GM10266 (cell line): Measurements from ENCODE around the gene ZDHHC24.
"Not testable (repeated sequence)": the region's sequence is repeated elsewhere in the genome, so short reads cannot be mapped to it uniquely, and the experiment has no call there.

Experiments
- DNase-seq: peaks from one replicate; pipeline ENCODE4 v3.0.0; 2012; ENCODE audit errors: extremely low spot score
- TF ChIP-seq, protein P1 (sequence below): IDR thresholded peaks from 2 replicates; pipeline ENCODE4 v1.5.1; 2012; ENCODE audit warnings: mild to moderate bottlenecking, low read depth; ENCODE audit not compliant: control insufficient read depth, insufficient read depth; ENCODE audit errors: missing control alignments

The ZDHHC24 gene

DNA sequence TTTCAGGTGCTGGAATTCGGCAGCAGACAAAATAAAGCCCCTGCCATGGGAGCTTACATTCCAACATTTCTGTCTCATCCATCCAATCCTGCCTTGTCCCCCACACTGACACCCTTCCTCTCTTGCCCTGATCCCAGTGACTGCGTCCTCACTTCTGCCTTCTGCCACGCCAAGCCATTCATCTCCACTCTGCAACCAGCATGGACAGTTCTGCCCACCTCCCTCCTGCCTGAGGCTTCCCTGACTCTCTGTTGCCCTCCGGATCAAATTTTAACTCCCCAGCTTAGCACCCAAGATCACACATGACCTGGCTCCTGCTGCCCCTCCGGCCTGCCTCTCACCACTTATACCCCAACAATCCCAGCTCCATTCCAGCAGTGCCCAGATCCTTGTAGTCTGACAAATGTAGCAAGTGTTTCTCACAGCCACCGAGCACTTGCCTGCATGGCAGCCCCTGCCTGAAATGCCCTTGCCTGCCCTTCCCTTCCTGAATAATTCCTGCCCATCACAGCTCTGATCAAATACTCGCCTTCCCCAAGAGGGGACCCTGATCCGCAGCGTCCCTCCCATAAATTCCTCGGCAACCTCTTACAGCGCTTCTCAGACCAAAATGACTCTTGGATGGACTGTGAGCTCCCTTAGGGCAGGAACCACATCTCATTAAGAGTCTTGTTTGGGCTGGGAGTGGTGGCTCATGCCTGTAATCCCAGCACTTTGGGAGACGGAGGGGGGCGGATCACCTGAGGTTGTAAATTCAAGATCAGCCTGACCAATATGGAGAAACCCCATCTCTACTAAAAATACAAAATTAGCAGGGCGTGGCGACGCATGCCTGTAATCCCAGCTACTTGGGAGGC is 3.2 kb upstream of the ZDHHC24 start:
- DNase-seq, result no peak
- TF ChIP-seq, protein P1, sequence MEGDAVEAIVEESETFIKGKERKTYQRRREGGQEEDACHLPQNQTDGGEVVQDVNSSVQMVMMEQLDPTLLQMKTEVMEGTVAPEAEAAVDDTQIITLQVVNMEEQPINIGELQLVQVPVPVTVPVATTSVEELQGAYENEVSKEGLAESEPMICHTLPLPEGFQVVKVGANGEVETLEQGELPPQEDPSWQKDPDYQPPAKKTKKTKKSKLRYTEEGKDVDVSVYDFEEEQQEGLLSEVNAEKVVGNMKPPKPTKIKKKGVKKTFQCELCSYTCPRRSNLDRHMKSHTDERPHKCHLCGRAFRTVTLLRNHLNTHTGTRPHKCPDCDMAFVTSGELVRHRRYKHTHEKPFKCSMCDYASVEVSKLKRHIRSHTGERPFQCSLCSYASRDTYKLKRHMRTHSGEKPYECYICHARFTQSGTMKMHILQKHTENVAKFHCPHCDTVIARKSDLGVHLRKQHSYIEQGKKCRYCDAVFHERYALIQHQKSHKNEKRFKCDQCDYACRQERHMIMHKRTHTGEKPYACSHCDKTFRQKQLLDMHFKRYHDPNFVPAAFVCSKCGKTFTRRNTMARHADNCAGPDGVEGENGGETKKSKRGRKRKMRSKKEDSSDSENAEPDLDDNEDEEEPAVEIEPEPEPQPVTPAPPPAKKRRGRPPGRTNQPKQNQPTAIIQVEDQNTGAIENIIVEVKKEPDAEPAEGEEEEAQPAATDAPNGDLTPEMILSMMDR, result no peak

DNA sequence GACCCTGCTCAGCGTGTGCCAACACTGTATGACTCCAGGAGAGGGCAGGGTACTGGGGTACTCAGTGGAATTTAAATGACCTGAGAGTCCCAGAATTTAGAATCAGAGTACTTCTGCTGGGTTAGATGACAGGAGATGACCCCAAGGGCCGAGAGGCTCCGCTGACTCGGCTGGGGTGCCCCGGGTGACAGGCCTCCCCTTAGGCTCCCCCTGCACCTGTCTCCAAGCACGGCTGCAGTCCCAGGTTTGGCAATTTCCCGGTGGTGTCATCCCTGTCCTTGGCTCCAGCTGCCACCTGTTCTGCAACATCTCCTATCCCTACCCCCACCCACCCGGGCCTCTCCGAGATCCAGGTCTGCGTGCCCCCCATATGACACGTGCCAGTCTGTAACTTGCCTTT is 2.2 kb upstream of the ZDHHC24 start:
- no peak for DNase-seq
- TF ChIP-seq, protein P1, result no peak

- TF ChIP-seq, protein P1, result no peak
- DNase-seq, result no peak
Measured at GRCh38 chr11:66547662-66548009, 1.8 kb upstream of the ZDHHC24 start.

- TF ChIP-seq, protein P1, result no peak
- peak; percentile 25 for DNase-seq
Measured at GRCh38 chr11:66546966-66547661, 1.3 kb upstream of the ZDHHC24 start.

- TF ChIP-seq, protein P1, result no peak
- peak; percentile 72 for DNase-seq
Measured at GRCh38 chr11:66546368-66546965, 619 bp upstream of the ZDHHC24 start, which contains the start of gene ACTN3. TSS of gene ACTN3 (plus strand) at chr11:66546903. CDS start at chr11:66546938, 35 bp downstream.

GRCh38 chr11:66544952-66545351 is 896 bp downstream of the ZDHHC24 start:
- DNase-seq, result not testable (repeated sequence)

DNA sequence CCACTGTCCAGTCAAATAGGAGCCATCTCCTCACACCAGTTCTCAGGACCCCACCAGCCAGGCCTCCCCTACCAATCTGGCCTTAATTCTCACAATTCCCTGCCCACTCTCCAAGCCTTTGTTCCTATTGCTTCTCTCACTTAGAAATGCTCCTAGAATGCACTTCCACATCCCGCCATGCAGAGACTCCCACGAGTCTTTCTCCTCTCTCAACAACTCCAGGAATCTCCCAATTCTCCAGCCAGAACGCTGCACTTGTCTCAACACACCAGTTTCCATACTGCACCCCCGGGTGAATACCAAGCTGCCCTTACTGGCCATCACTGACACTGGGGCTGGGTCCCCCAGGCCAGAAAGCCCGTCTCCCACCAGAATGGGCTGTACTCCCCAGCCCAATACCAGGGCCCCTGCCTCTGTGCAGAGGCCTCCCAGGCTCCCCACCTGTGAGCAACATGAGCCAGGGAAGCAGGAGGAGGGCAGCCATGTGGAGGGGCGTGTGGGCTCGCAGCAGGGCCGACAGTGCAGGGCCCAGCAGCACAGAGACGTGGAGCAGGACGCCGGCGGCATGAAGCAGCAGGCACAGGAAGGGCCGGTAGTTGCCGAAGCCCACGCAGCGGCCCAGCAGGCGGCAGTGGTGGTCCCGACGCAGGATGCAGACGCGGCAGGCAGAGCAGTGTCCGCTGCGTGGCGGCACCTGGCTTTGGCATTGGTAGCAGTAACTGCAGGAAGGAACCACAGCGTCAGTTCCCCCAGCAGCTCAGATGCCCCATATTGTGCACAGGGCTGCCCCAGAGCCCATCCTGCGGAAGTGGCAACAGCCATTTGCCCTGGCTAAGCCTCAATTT is 2.4 kb downstream of the ZDHHC24 start:
- DNase-seq, result peak; percentile 73
- TF ChIP-seq, protein P1, result peak; percentile 76
